Muscle layer of colon (tissue), 2 donors: Measurements from ENCODE around the gene FASN.

ENCODE experiments used
- H3K27ac ChIP-seq: one replicate; pipeline ENCODE4 v1.7.0; 2013; ENCODE audit warnings: low read depth, mild to moderate bottlenecking, low read length, moderate library complexity
- H3K27me3 ChIP-seq, 2 donors: one replicate each; pipeline ENCODE4 v1.7.0; 2013; ENCODE audit warnings: low read length in 2 of 2, mild to moderate bottlenecking in 2 of 2; ENCODE audit not compliant: insufficient read depth in 2 of 2, control insufficient read depth in 1 of 2
- H3K36me3 ChIP-seq: one replicate; pipeline ENCODE4 v1.7.0; 2013; ENCODE audit warnings: mild to moderate bottlenecking, low read length; ENCODE audit not compliant: insufficient read depth
- H3K4me1 ChIP-seq: one replicate; pipeline ENCODE4 v1.7.0; 2013; ENCODE audit warnings: mild to moderate bottlenecking, low read length; ENCODE audit not compliant: insufficient read depth
- H3K4me3 ChIP-seq, 2 donors: one replicate each; pipeline ENCODE4 v1.7.0; 2013; ENCODE audit warnings: low read length in 2 of 2, low read depth in 1 of 2, mild to moderate bottlenecking in 1 of 2, moderate library complexity in 1 of 2
- H3K9ac ChIP-seq: one replicate; pipeline ENCODE4 v1.7.0; 2013; ENCODE audit warnings: low read length
- H3K9me3 ChIP-seq: one replicate; pipeline ENCODE4 v1.7.0; 2013; ENCODE audit warnings: mild to moderate bottlenecking, low read length
- donor health status: abdominal sarcoma.
- donor health status: Adenocarcinoma of cecum.

FASN gene

GRCh38 chr17:82076018-82076784 is 21.8 kb downstream of the FASN start:
- no peaks in the 10 kb centered on the region for H3K27me3 ChIP-seq
- no peaks in the 10 kb centered on the region for H3K4me1 ChIP-seq
- H3K9me3 ChIP-seq, result no peaks in the 10 kb centered on the region
- no peak overlapping the region for H3K4me3 ChIP-seq
- no peaks in the 10 kb centered on the region for H3K36me3 ChIP-seq
- no peak overlapping the region for H3K9ac ChIP-seq
- H3K27ac ChIP-seq, result no peak overlapping the region

GRCh38 chr17:82073446-82073845 is 24.6 kb downstream of the FASN start:
- no peak overlapping the region for H3K9ac ChIP-seq
- no peak overlapping the region for H3K27ac ChIP-seq
- no peaks in the 10 kb centered on the region for H3K9me3 ChIP-seq
- no peaks in the 10 kb centered on the region for H3K4me1 ChIP-seq
- no peaks in the 10 kb centered on the region for H3K27me3 ChIP-seq
- H3K4me3 ChIP-seq, result no peak overlapping the region
- H3K36me3 ChIP-seq, result no peaks in the 10 kb centered on the region

DNA sequence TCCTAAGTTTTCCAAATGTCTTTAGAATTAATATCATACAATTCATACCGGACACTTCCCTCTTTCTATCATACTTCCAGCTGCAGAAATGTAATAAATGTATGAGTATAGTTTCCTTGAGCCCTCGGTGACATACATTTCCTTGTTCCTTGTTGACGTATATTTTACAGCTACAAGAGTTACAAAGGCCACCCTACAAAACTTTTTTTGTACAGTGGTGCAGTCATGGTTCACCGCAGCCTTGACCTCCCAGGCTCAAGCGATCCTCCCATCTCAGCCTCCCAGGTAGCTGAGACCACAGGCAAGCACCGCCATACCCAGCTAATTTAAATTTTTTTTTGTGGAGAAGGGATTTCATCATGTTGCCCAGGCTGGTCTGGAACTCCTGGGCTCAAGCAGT is 25.2 kb downstream of the FASN start:
- H3K27ac ChIP-seq, result no peak overlapping the region
- H3K9ac ChIP-seq, result no peak overlapping the region
- H3K4me3 ChIP-seq, result no peak overlapping the region
- no peaks in the 10 kb centered on the region for H3K36me3 ChIP-seq
- no peaks in the 10 kb centered on the region for H3K4me1 ChIP-seq
- no peaks in the 10 kb centered on the region for H3K27me3 ChIP-seq
- no peaks in the 10 kb centered on the region for H3K9me3 ChIP-seq

GRCh38 chr17:82070611-82071010 is 27.4 kb downstream of the FASN start:
- H3K9me3 ChIP-seq, result no peaks in the 10 kb centered on the region
- H3K36me3 ChIP-seq, result no peaks in the 10 kb centered on the region
- H3K9ac ChIP-seq, result no peak overlapping the region
- H3K4me1 ChIP-seq, result peaks cover 8% of the 10 kb centered on the region
- H3K27ac ChIP-seq, result no peak overlapping the region
- H3K4me3 ChIP-seq, result no peak overlapping the region
- H3K27me3 ChIP-seq, result no peaks in the 10 kb centered on the region

DNA sequence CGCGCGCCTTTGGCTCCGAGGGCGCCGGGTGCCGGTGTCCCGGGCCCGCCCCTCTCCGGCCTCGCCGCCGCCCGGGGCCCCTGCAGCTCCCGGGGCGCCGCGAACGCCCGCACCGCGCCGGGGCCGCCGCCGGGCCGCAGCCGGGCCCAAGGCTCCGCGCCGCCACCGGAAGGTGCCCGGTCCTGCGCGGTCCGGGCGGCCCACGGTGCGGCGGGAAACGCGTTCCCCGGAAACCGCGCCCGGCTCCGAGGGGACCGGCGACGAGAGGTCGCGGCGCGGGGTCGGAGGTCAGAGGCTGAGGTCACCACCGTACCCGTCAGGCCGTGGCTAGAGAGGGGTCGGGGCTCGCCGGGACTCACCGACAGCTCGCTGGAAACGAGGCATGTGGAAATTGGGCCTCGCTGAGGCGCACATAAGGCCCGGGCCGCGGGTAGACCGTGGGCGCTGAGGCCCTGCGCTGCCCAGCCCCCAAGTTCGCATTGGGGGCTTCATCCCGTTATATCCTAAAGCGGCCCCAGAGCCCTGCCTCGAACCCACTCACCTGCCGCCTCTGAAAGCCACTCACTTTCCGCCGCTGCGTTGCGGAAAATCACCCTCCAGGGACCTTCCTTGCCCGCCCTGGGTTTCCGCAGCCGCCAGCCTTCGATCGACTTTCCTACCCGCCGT is 32.3 kb downstream of the FASN start, which contains the start of gene DUS1L:
DUS1L (minus strand) TSS at position 167 of the 666 bp plus-strand sequence. CDS start 745 bp downstream, outside the sequence.
- peaks cover 25% of the 10 kb centered on the region for H3K36me3 ChIP-seq
- peak within 1 kb of the TSS; percentile 90 for H3K27ac ChIP-seq
- H3K9ac ChIP-seq, result peak within 1 kb of the TSS; percentile 74
- H3K9me3 ChIP-seq, result no peaks in the 10 kb centered on the region
- H3K4me3 ChIP-seq, result peak within 1 kb of the TSS; percentile 68 to 77
- H3K27me3 ChIP-seq, result no peaks in the 10 kb centered on the region
- H3K4me1 ChIP-seq, result peaks cover 20% of the 10 kb centered on the region

GRCh38 chr17:82065193-82065637 is 32.8 kb downstream of the FASN start:
- Histone ChIP-seq H3K27me3 (no peaks in the 10 kb centered on the region), H3K9ac (peak overlapping the region; percentile 74), H3K4me1 (peaks cover 20% of the 10 kb centered on the region), H3K27ac (peak overlapping the region; percentile 78), H3K9me3 (no peaks in the 10 kb centered on the region), H3K36me3 (peaks cover 31% of the 10 kb centered on the region), H3K4me3 (peak overlapping the region; percentile 68 to 77)

GRCh38 chr17:82064433-82065192 is 33.4 kb downstream of the FASN start:
- peaks cover 20% of the 10 kb centered on the region for H3K4me1 ChIP-seq
- peak overlapping the region; percentile 68 to 77 for H3K4me3 ChIP-seq
- H3K27me3 ChIP-seq, result no peaks in the 10 kb centered on the region
- peaks cover 34% of the 10 kb centered on the region for H3K36me3 ChIP-seq
- no peaks in the 10 kb centered on the region for H3K9me3 ChIP-seq
- H3K9ac ChIP-seq, result peak overlapping the region; percentile 74
- H3K27ac ChIP-seq, result peak overlapping the region; percentile 78

DNA sequence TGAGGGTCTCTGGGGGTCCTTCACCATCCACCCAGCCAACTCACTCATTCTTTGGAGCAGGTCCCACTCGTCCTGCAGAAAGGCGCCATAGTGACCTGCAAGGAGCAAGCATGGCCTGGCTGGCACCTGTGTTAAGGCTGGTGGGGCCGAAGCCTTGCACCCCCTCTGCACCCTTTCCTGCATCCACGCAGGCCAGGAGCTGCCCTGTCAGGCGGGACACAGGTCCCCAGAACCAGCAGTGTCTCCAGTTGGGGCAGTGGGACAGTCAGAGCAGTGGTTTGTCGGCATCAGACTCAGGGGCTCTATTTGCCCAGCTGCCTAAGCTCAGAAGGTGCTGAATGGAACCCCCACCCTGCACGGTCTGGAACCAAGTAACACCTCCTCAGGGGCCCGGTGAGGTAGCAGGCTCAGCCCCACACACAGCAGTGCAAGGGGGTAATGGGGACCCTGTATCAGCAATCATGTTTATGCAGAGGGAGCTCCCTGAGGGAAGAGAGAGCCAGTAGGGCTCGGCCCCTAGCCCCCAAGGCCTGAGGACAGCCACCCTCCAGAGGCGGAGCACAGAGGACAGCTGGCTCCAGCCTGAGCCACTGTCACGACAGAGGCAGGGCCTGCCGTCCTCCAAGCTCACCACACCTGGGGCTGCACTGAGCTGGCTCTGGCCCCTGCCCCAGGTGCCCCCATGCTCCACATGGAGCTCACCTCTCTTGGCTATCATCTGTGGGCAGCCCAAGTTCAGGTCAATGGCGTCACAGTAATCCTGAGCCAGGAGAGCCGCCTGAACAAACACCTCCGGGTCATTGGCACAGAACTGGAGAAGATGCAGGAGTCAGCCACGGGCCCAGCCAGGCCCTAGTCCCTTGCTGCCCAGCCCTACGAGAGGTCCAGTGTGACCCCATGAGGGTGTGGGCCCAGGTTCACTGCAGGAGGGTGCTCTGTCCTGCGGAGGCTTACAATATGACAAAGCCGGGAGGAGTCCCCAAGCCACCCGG is 34.3 kb downstream of the FASN start:
- Histone ChIP-seq H3K4me1 (peaks cover 20% of the 10 kb centered on the region), H3K36me3 (peaks cover 34% of the 10 kb centered on the region), H3K4me3 (no peak overlapping the region), H3K9me3 (no peaks in the 10 kb centered on the region), H3K27ac (no peak overlapping the region), H3K27me3 (no peaks in the 10 kb centered on the region), H3K9ac (peak overlapping the region; percentile 74)

- Histone ChIP-seq H3K36me3 (peaks cover 35% of the 10 kb centered on the region), H3K9ac (no peak overlapping the region), H3K4me3 (no peak overlapping the region)
These were observed 35.1 kb downstream of the FASN start for GRCh38 chr17:82062984-82063368.

GRCh38 chr17:82062076-82062983 is 35.7 kb downstream of the FASN start:
- H3K27ac ChIP-seq, result no peak overlapping the region
- H3K36me3 ChIP-seq, result peaks cover 39% of the 10 kb centered on the region

More at GRCh38 chr17:82062984-82063368, 35.1 kb downstream of the FASN start:
- Histone ChIP-seq H3K9me3 (no peaks in the 10 kb centered on the region), H3K27me3 (no peaks in the 10 kb centered on the region), H3K4me1 (peaks cover 20% of the 10 kb centered on the region), H3K27ac (no peak overlapping the region)

More at GRCh38 chr17:82062076-82062983, 35.7 kb downstream of the FASN start:
- no peaks in the 10 kb centered on the region for H3K27me3 ChIP-seq
- no peak overlapping the region for H3K4me3 ChIP-seq
- peaks cover 20% of the 10 kb centered on the region for H3K4me1 ChIP-seq
- no peak overlapping the region for H3K9ac ChIP-seq
- H3K9me3 ChIP-seq, result no peaks in the 10 kb centered on the region
